ENCODE measurements around the gene C5orf24. TPM values are rescaled to one million over a fixed set of nuclear protein-coding genes. Genes with fewer than 3 reads are reported as not detected.

The C5orf24 gene
- polyA plus RNA-seq, 3 donors = 5.6 to 17.1 (median 6.6) TPM

- Histone ChIP-seq H3K27me3 (ENCODE audit: control insufficient read depth in 2 of 2, insufficient read depth in 2 of 2, low read length in 2 of 2) (no peaks in the 10 kb centered on the region), H4K20me1 (ENCODE audit: insufficient read depth, low read length) (peaks cover 12% of the 10 kb centered on the region), H3K4me2 (replicated peaks; ENCODE audit: extremely low read depth, low read length, poor library complexity, severe bottlenecking) (peak within 1 kb of the TSS; percentile 98), H3K4me3 (replicated peaks in 1 of 3; ENCODE audit: low read depth in 2 of 3, low read length in 3 of 3) (peak within 1 kb of the TSS; percentile 86 to 99 (median 98)), H3K9me3 (replicated peaks in 1 of 2; ENCODE audit: control insufficient read depth in 1 of 2, insufficient read depth in 1 of 2, low read length in 2 of 2) (no peaks in the 10 kb centered on the region), H3K36me3 (replicated peaks in 1 of 2; ENCODE audit: control insufficient read depth in 1 of 2, insufficient read depth in 2 of 2, low read length in 2 of 2) (peaks cover 2 to 24% of the 10 kb centered on the region in 2 donors), H3K4me1 (ENCODE audit: control insufficient read depth in 1 of 2, insufficient read depth in 2 of 2, low read length in 2 of 2) (peaks cover 20 to 34% of the 10 kb centered on the region in 2 donors), H3K9ac (ENCODE audit: insufficient read depth, low read length, poor library complexity, severe bottlenecking) (peak within 1 kb of the TSS; percentile 98), H3K79me2 (ENCODE audit: insufficient read depth, low read length) (peaks cover 18% of the 10 kb centered on the region), H3K27ac (ENCODE audit: low read depth in 1 of 2, low read length in 2 of 2) (peak within 1 kb of the TSS; percentile 92 to 94), H2AFZ (ENCODE audit: insufficient read depth, low read depth, low read length, poor library complexity, severe bottlenecking) (peak within 1 kb of the TSS; percentile 98)
- Mint-ChIP-seq H3K27ac (peak within 1 kb of the TSS; percentile 86 to 97 (median 95)), H3K4me3 (peak within 1 kb of the TSS; percentile 85 to 92), H3K27me3 (ENCODE audit: low read depth in 3 of 3) (no peaks in the 10 kb centered on the region), H3K36me3 (peaks cover 6 to 25% of the 10 kb centered on the region in 2 donors), H3K4me1 (peaks cover 20% of the 10 kb centered on the region), H3K9me3 (no peaks in the 10 kb centered on the region)
- DNase-seq = peak; percentile 90 to 94 (median 92)
- intact Hi-C loops (cut with micrococcal nuclease) = loop anchor here in 1 of 2 donors (2.0 to 5.0 kb wide), 2 partner anchors 57 to 166 kb away; partner anchors contain the start of genes C5orf24 and CAMLG
- WGBS (ENCODE audit: insufficient coverage) = under 1% methylated on average over 84 of the region's 84 CpGs
- TF ChIP-seq CTCF (IDR thresholded peaks at IDR 0.05) = peak; percentile 80
Observed at GRCh38 chr5:134904610-134905245, 59.0 kb downstream of the C5orf24 start, which contains the start of gene PCBD2. Gene PCBD2, plus strand, starts transcription at chr5:134905131. Its CDS starts 9 bp downstream, at chr5:134905140.

DNA sequence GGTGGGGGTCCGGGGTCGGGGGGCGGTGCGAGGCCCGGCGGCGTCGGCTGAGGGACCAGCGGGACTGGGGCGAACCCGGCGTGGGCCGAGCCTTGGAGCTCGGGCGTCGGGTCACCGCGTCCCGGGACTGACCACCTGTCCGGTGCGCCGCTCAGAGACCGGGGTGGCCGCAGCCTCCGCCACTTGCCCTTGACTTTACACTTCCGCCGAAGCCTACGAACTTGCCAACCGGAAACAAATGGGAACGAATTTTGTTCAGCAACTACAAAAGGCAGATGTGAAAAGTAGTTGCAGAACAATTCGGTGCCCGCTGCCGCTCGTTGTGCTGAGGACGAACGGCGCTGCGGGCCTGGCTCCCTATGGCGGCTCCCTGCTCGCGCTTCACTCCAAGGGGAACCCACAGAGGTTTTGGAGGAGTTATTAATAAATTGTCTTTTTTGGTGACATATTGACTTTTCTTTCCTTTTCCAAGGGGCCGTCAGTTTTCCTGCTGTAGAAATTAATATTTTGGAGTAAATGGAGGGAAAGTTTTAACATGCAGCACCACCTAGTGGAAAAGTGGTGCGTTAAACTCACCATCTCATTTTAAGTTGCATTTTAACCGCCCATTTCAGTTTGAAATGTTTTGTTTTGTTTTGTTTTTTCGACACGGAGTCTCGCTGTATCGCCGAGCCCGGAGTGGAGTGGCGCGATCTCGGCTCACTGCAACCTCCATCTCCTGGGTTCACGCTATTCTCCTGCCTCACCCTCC is 59.7 kb downstream of the C5orf24 start:
- Mint-ChIP-seq H3K27ac (peak overlapping the region; percentile 86 to 97 (median 95)), H3K4me3 (peak overlapping the region; percentile 85 to 92), H3K36me3 (peaks cover 5 to 22% of the 10 kb centered on the region in 2 donors), H3K9me3 (no peaks in the 10 kb centered on the region), H3K4me1 (peaks cover 20% of the 10 kb centered on the region), H3K27me3 (ENCODE audit: low read depth in 3 of 3) (no peaks in the 10 kb centered on the region)
- peak; percentile 38 to 53 (median 44) for DNase-seq
- TF ChIP-seq CTCF (IDR thresholded peaks at IDR 0.05) = peak; percentile 89
- Histone ChIP-seq H3K79me2 (ENCODE audit: insufficient read depth, low read length) (peaks cover 18% of the 10 kb centered on the region), H3K27me3 (ENCODE audit: control insufficient read depth in 2 of 2, insufficient read depth in 2 of 2, low read length in 2 of 2) (no peaks in the 10 kb centered on the region), H3K4me2 (replicated peaks; ENCODE audit: extremely low read depth, low read length, poor library complexity, severe bottlenecking) (peak overlapping the region; percentile 98), H3K9me3 (replicated peaks in 1 of 2; ENCODE audit: control insufficient read depth in 1 of 2, insufficient read depth in 1 of 2, low read length in 2 of 2) (no peaks in the 10 kb centered on the region), H3K9ac (ENCODE audit: insufficient read depth, low read length, poor library complexity, severe bottlenecking) (peak overlapping the region; percentile 98), H3K4me3 (replicated peaks in 1 of 3; ENCODE audit: low read depth in 2 of 3, low read length in 3 of 3) (peak overlapping the region; percentile 86 to 99 (median 98)), H2AFZ (ENCODE audit: insufficient read depth, low read depth, low read length, poor library complexity, severe bottlenecking) (peak overlapping the region; percentile 98), H4K20me1 (ENCODE audit: insufficient read depth, low read length) (peaks cover 12% of the 10 kb centered on the region), H3K4me1 (ENCODE audit: control insufficient read depth in 1 of 2, insufficient read depth in 2 of 2, low read length in 2 of 2) (peaks cover 20 to 34% of the 10 kb centered on the region in 2 donors), H3K36me3 (replicated peaks in 1 of 2; ENCODE audit: control insufficient read depth in 1 of 2, insufficient read depth in 2 of 2, low read length in 2 of 2) (peaks cover 8 to 25% of the 10 kb centered on the region in 2 donors), H3K27ac (ENCODE audit: low read depth in 1 of 2, low read length in 2 of 2) (peak overlapping the region; percentile 92 to 94)
- WGBS (ENCODE audit: insufficient coverage) = 0% methylated on average over 47 of the region's 54 CpGs
- intact Hi-C loops (cut with micrococcal nuclease) = loop anchor here in 1 of 2 donors (2.0 to 5.0 kb wide), 2 partner anchors 58 to 167 kb away; partner anchors contain the start of genes C5orf24 and CAMLG

All from CD14-positive monocyte (primary cell).